Activated B cell treated with CpG ODN at 0.5 μM for 24 hours (primary cell): ENCODE data around the gene C3orf70. TPM values are rescaled to one million over a fixed set of nuclear protein-coding genes. Genes with fewer than 3 reads are reported as not detected.

ENCODE experiments used
- ATAC-seq: fragments of 200-7000 bp; cut with Tn5 transposase; one replicate; pipeline ENCODE4 v1.10.0; 2021; ENCODE audit warnings: low read depth, mild to moderate bottlenecking, moderate library complexity
- CTCF ChIA-PET: fragments of 350-600 bp; sonication (Branson Sonifier 250); formaldehyde crosslinking; loops from one replicate; lab custom pipeline; 2021; ENCODE audit warnings: antibody characterized with exemption; lab: Charles Lee
- POLR2A ChIA-PET: fragments of 350-600 bp; sonication (Branson Sonifier 250); formaldehyde crosslinking; loops from one replicate; lab custom pipeline; 2021; ENCODE audit warnings: antibody characterized with exemption; lab: Charles Lee
- DNase-seq: peaks from one replicate; pipeline ENCODE4 v3.0.0; 2022
- H3K27ac Mint-ChIP-seq: one replicate; pipeline ENCODE4 v1.8.0; 2020; ENCODE audit warnings: mixed read lengths
- H3K27me3 Mint-ChIP-seq: one replicate; pipeline ENCODE4 v1.8.0; 2021; ENCODE audit warnings: mixed read lengths
- H3K36me3 Mint-ChIP-seq: one replicate; pipeline ENCODE4 v1.8.0; 2021; ENCODE audit warnings: low read depth, mixed read lengths
- H3K4me1 Mint-ChIP-seq: one replicate; pipeline ENCODE4 v1.8.0; 2021; ENCODE audit warnings: mixed read lengths
- H3K4me3 Mint-ChIP-seq: one replicate; pipeline ENCODE4 v1.8.0; 2020; ENCODE audit warnings: mild to moderate bottlenecking, mixed read lengths
- H3K9me3 Mint-ChIP-seq: one replicate; pipeline ENCODE4 v1.8.0; 2020; ENCODE audit warnings: mixed read lengths
- CTCF ChIP-seq: fragments of 200-600 bp; IDR thresholded peaks from one replicate; pipeline ENCODE4 v1.8.0; 2022; ENCODE audit warnings: antibody characterized with exemption, mild to moderate bottlenecking
- intact Hi-C: fragments of 100-400 bp; cut with micrococcal nuclease; formaldehyde crosslinking; loops from one replicate; pipeline ENCODE4 v1.15.1; 2024
- total RNA-seq: library from RNA; stranded (reverse); gene quantifications from 2 replicates; pipeline ENCODE4 v1.2.3, GENCODE V29; 2022

C3orf70 gene
- total RNA-seq, 1 donor from 2014 or later: not detected

- CTCF ChIA-PET: no interaction called here
- intact Hi-C loops: no loop called here
- no peak for DNase-seq
- ATAC-seq: no peak
- H3K4me1 Mint-ChIP-seq: no peaks in the 10 kb centered on the region
- no peaks in the 10 kb centered on the region for H3K27me3 Mint-ChIP-seq
- H3K36me3 Mint-ChIP-seq: peaks cover 87% of the 10 kb centered on the region
- peaks cover 4% of the 10 kb centered on the region for H3K9me3 Mint-ChIP-seq
- TF ChIP-seq CTCF: no peak
- H3K27ac Mint-ChIP-seq: no peak overlapping the region
- POLR2A ChIA-PET: no interaction called here
- H3K4me3 Mint-ChIP-seq: no peak overlapping the region
Observed at GRCh38 chr3:185049710-185050109, 103.2 kb downstream of the C3orf70 start.

- Mint-ChIP-seq H3K9me3 (no peaks in the 10 kb centered on the region), H3K4me3 (no peak overlapping the region), H3K27me3 (no peaks in the 10 kb centered on the region), H3K27ac (no peak overlapping the region), H3K36me3 (peaks cover 71% of the 10 kb centered on the region), H3K4me1 (no peaks in the 10 kb centered on the region)
- POLR2A ChIA-PET: no interaction called here
- no peak for DNase-seq
- CTCF ChIA-PET: no interaction called here
- TF ChIP-seq CTCF: no peak
- no peak for ATAC-seq
- intact Hi-C loops: no loop called here
Observed at GRCh38 chr3:185046603-185047002, 106.3 kb downstream of the C3orf70 start.

- ChIA-PET POLR2A (no interaction called here), CTCF (no interaction called here)
- peaks cover 70% of the 10 kb centered on the region for H3K36me3 Mint-ChIP-seq
- no peak overlapping the region for H3K4me3 Mint-ChIP-seq
- DNase-seq (no peak), ATAC-seq (no peak)
- no peaks in the 10 kb centered on the region for H3K9me3 Mint-ChIP-seq
- no peaks in the 10 kb centered on the region for H3K27me3 Mint-ChIP-seq
- H3K27ac Mint-ChIP-seq: no peak overlapping the region
- intact Hi-C loops: no loop called here
- H3K4me1 Mint-ChIP-seq: no peaks in the 10 kb centered on the region
- TF ChIP-seq CTCF: no peak
Observed at GRCh38 chr3:185046164-185046515, 106.7 kb downstream of the C3orf70 start.

GRCh38 chr3:185042312-185043050, 110.4 kb downstream of the C3orf70 start:
- peaks cover 5% of the 10 kb centered on the region for H3K9me3 Mint-ChIP-seq
- H3K4me3 Mint-ChIP-seq: no peak overlapping the region
- no peaks in the 10 kb centered on the region for H3K27me3 Mint-ChIP-seq
- H3K4me1 Mint-ChIP-seq: no peaks in the 10 kb centered on the region
- TF ChIP-seq CTCF: no peak
- intact Hi-C loops: no loop called here
- no peak for DNase-seq
- peaks cover 58% of the 10 kb centered on the region for H3K36me3 Mint-ChIP-seq
- ATAC-seq: no peak
- ChIA-PET POLR2A (no interaction called here), CTCF (no interaction called here)
- H3K27ac Mint-ChIP-seq: no peak overlapping the region

GRCh38 chr3:185041540-185041939, 111.3 kb downstream of the C3orf70 start:
- peaks cover 56% of the 10 kb centered on the region for H3K36me3 Mint-ChIP-seq
- no peak for ATAC-seq
- no peak overlapping the region for H3K4me3 Mint-ChIP-seq
- H3K27ac Mint-ChIP-seq: no peak overlapping the region
- ChIA-PET CTCF (no interaction called here), POLR2A (no interaction called here)
- DNase-seq: no peak
- H3K4me1 Mint-ChIP-seq: no peaks in the 10 kb centered on the region
- H3K27me3 Mint-ChIP-seq: no peaks in the 10 kb centered on the region
- intact Hi-C loops: no loop called here
- H3K9me3 Mint-ChIP-seq: peaks cover 10% of the 10 kb centered on the region
- no peak for TF ChIP-seq CTCF
